Neural progenitor cell (in vitro differentiated cells): ENCODE measurements around the gene FAM13B. TPM values are rescaled to one million over a fixed set of nuclear protein-coding genes. Genes with fewer than 3 reads are reported as not detected.
"Not testable (repeated sequence)": the region's sequence is repeated elsewhere in the genome, so short reads cannot be mapped to it uniquely, and the experiment has no call there.

ENCODE experiments used
- DNase-seq: peaks from one replicate; pipeline ENCODE4 v3.0.0-alpha.2; 2016; ENCODE audit warnings: low spot score
- H2AFZ ChIP-seq: fragments of 200-600 bp; sonication (generic); replicated peaks from 2 replicates; pipeline ENCODE4 v1.6.1; 2016; ENCODE audit warnings: antibody characterized with exemption
- H3F3A ChIP-seq: fragments of 200-600 bp; sonication (generic); 2 replicates; pipeline ENCODE4 v1.6.1; 2016; ENCODE audit warnings: antibody characterized with exemption, low read depth
- H3K27ac ChIP-seq: fragments of 200-600 bp; sonication (generic); 2 replicates; pipeline ENCODE4 v1.5.1; 2016; ENCODE audit warnings: mild to moderate bottlenecking
- H3K27me3 ChIP-seq: fragments of 200-600 bp; sonication (generic); 2 replicates; pipeline ENCODE4 v1.6.1; 2016; ENCODE audit warnings: mild to moderate bottlenecking, moderate library complexity
- H3K36me3 ChIP-seq: fragments of 200-600 bp; sonication (generic); 2 replicates; pipeline ENCODE4 v1.5.1; 2016
- H3K4me1 ChIP-seq: fragments of 200-600 bp; sonication (generic); 2 replicates; pipeline ENCODE4 v1.6.1; 2016; ENCODE audit warnings: mixed run types
- H3K4me2 ChIP-seq: fragments of 200-600 bp; sonication (generic); 2 replicates; pipeline ENCODE4 v1.6.1; 2016
- H3K4me3 ChIP-seq: fragments of 200-600 bp; sonication (generic); 2 replicates; pipeline ENCODE4 v1.5.1; 2016
- H3K79me2 ChIP-seq: fragments of 200-600 bp; sonication (generic); 2 replicates; pipeline ENCODE4 v1.6.1; 2016; ENCODE audit warnings: low read depth
- H3K9ac ChIP-seq: fragments of 200-600 bp; sonication (generic); 2 replicates; pipeline ENCODE4 v1.6.1; 2016
- H3K9me3 ChIP-seq: fragments of 200-600 bp; sonication (generic); 2 replicates; pipeline ENCODE4 v1.5.1; 2016; ENCODE audit warnings: low read depth
- H4K20me1 ChIP-seq: fragments of 200-600 bp; sonication (generic); 2 replicates; pipeline ENCODE4 v1.6.1; 2016; ENCODE audit warnings: low read depth
- H3K27ac Mint-ChIP-seq: 3 replicates; pipeline ENCODE4 v1.8.0; 2021; ENCODE audit warnings: mixed read lengths
- H3K27me3 Mint-ChIP-seq: 2 replicates; pipeline ENCODE4 v1.8.0; 2022; ENCODE audit warnings: low read depth, mild to moderate bottlenecking, inconsistent platforms, moderate library complexity, mixed read lengths; ENCODE audit not compliant: insufficient read depth
- H3K36me3 Mint-ChIP-seq: 3 replicates; pipeline ENCODE4 v1.8.0; 2021; ENCODE audit warnings: mixed read lengths
- H3K4me1 Mint-ChIP-seq: 3 replicates; pipeline ENCODE4 v1.8.0; 2021; ENCODE audit warnings: mixed read lengths
- H3K4me3 Mint-ChIP-seq: 3 replicates; pipeline ENCODE4 v1.8.0; 2021; ENCODE audit warnings: mild to moderate bottlenecking, moderate library complexity, mixed read lengths
- H3K9me3 Mint-ChIP-seq: 3 replicates; pipeline ENCODE4 v1.8.0; 2020; ENCODE audit warnings: mixed read lengths
- EZH2 ChIP-seq: fragments of 200-600 bp; sonication (generic); IDR thresholded peaks from 2 replicates; pipeline ENCODE4 v1.6.1; 2017; ENCODE audit warnings: antibody characterized with exemption, mild to moderate bottlenecking, moderate library complexity
- EZH2phosphoT487 ChIP-seq: fragments of 200-600 bp; sonication (generic); IDR thresholded peaks from 2 replicates; pipeline ENCODE4 v1.6.1; 2017; ENCODE audit warnings: antibody characterized with exemption
- total RNA-seq: library from RNA; depleted of rRNA; stranded (reverse); fragments of >200 nt; gene quantifications from 2 replicates; pipeline ENCODE4 v1.2.3, GENCODE V29; 2015; ENCODE audit warnings: low replicate concordance
- TF ChIP-seq, protein P1 (sequence below): fragments of 200-600 bp; sonication (generic); IDR thresholded peaks from 2 replicates; pipeline ENCODE4 v1.5.1; 2017; ENCODE audit warnings: antibody characterized with exemption, mild to moderate bottlenecking

The FAM13B gene
- total RNA-seq, 1 donor from 2014 or later = 41.7 TPM

DNA sequence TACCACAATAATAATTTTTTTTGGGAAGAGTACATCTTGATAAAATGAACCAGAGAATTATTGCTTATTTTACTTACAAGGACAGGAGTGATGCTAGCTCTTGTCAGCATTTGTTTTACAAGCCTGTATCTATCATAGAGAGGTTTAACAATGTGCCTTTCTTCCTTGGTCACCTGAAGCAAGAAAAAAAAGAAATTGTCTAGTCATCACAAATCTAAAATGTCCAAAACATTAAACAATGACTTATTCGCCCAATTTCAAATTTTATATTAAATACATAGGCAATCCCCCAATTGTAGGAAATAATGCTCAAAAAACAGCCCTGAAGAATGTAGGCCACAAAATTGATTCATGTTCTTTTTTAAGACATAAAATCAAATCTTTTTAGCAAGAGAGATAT, 87.1 kb downstream of the FAM13B start:
- H3K36me3 ChIP-seq = peaks cover 16% of the 10 kb centered on the region

DNA sequence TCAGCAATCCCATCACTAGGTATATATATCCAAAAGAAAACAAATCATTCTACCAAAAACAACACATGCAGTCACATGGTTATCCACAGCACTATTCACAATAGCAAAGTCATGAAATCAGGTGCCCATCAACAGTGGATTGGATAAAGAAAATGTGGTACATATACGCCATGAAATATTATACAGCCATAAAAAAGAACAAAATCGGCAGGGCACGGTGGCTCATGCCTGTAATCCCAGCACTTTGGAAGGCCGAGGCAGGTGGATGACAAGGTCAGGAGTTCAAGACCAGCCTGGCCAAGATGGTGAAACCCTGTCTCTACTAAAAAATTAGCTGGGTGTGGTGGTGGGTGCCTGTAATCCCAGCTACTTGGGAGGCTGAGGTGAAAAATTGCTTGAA, 88.6 kb downstream of the FAM13B start:
- not testable (repeated sequence) for H3K27me3 ChIP-seq, H3K27ac Mint-ChIP-seq, H3K27ac ChIP-seq, DNase-seq, H3K27me3 Mint-ChIP-seq, H3K9me3 ChIP-seq, H3K9ac ChIP-seq, H4K20me1 ChIP-seq, H3F3A ChIP-seq, H2AFZ ChIP-seq, H3K4me3 ChIP-seq, H3K9me3 Mint-ChIP-seq, H3K4me2 ChIP-seq, H3K4me3 Mint-ChIP-seq, H3K79me2 ChIP-seq, H3K4me1 ChIP-seq, H3K4me1 Mint-ChIP-seq
- peaks cover 62% of the 10 kb centered on the region for H3K36me3 Mint-ChIP-seq
- peaks cover 24% of the 10 kb centered on the region for H3K36me3 ChIP-seq

More for the DNA sequence above, 87.1 kb downstream of the FAM13B start:
- no peaks in the 10 kb centered on the region for H3K79me2 ChIP-seq
- no peaks in the 10 kb centered on the region for H3K4me1 ChIP-seq
- no peak overlapping the region for H3K4me3 ChIP-seq
- no peak overlapping the region for H3K27ac ChIP-seq
- no peaks in the 10 kb centered on the region for H4K20me1 ChIP-seq
- no peak overlapping the region for H3K4me2 ChIP-seq
- no peaks in the 10 kb centered on the region for H3K9me3 ChIP-seq
- H3K27me3 ChIP-seq = no peaks in the 10 kb centered on the region
- Mint-ChIP-seq H3K36me3 (peaks cover 62% of the 10 kb centered on the region), H3K4me1 (no peaks in the 10 kb centered on the region), H3K9me3 (no peaks in the 10 kb centered on the region), H3K27ac (no peak overlapping the region), H3K27me3 (no peaks in the 10 kb centered on the region), H3K4me3 (no peak overlapping the region)
- H2AFZ ChIP-seq = no peak overlapping the region
- no peaks in the 10 kb centered on the region for H3F3A ChIP-seq
- no peak overlapping the region for H3K9ac ChIP-seq
- TF ChIP-seq, protein P1, sequence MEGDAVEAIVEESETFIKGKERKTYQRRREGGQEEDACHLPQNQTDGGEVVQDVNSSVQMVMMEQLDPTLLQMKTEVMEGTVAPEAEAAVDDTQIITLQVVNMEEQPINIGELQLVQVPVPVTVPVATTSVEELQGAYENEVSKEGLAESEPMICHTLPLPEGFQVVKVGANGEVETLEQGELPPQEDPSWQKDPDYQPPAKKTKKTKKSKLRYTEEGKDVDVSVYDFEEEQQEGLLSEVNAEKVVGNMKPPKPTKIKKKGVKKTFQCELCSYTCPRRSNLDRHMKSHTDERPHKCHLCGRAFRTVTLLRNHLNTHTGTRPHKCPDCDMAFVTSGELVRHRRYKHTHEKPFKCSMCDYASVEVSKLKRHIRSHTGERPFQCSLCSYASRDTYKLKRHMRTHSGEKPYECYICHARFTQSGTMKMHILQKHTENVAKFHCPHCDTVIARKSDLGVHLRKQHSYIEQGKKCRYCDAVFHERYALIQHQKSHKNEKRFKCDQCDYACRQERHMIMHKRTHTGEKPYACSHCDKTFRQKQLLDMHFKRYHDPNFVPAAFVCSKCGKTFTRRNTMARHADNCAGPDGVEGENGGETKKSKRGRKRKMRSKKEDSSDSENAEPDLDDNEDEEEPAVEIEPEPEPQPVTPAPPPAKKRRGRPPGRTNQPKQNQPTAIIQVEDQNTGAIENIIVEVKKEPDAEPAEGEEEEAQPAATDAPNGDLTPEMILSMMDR = no peak
- TF ChIP-seq EZH2 = no peak
- no peak for DNase-seq

DNA sequence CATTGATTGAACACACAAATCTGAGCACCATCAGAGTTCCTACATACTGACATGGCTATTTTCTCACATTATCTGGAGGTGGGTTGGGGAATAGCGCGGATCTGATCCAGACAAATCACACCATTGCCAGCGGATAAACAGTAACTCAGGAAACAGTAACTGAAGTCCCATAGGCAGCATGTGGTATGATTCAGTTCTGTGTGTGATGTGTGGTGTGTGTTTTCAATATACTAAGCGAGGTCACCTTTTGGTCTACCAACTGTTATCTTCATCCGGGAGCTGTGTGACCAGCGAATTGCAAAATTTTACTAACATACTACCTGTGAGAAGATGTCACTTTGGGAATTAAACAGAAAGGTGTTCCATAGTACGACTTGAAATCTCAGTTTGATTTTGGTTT, 93.5 kb downstream of the FAM13B start:
- no peaks in the 10 kb centered on the region for H3K9me3 ChIP-seq
- H3K4me1 ChIP-seq = no peaks in the 10 kb centered on the region
- no peak overlapping the region for H3K4me3 Mint-ChIP-seq
- no peak overlapping the region for H3K27ac Mint-ChIP-seq
- H3K79me2 ChIP-seq = no peaks in the 10 kb centered on the region
- TF ChIP-seq, protein P1 = no peak
- no peak for TF ChIP-seq EZH2
- no peak for TF ChIP-seq EZH2phosphoT487
- no peaks in the 10 kb centered on the region for H3K4me1 Mint-ChIP-seq
- no peak overlapping the region for H2AFZ ChIP-seq
- no peaks in the 10 kb centered on the region for H3K27me3 ChIP-seq
- no peaks in the 10 kb centered on the region for H3K27me3 Mint-ChIP-seq
- H3K4me2 ChIP-seq = no peak overlapping the region
- H3F3A ChIP-seq = no peaks in the 10 kb centered on the region
- no peaks in the 10 kb centered on the region for H4K20me1 ChIP-seq
- no peak overlapping the region for H3K9ac ChIP-seq
- no peak overlapping the region for H3K27ac ChIP-seq
- no peaks in the 10 kb centered on the region for H3K9me3 Mint-ChIP-seq
- H3K36me3 ChIP-seq = peaks cover 32% of the 10 kb centered on the region
- H3K4me3 ChIP-seq = no peak overlapping the region
- no peak for DNase-seq
- peaks cover 52% of the 10 kb centered on the region for H3K36me3 Mint-ChIP-seq

DNA sequence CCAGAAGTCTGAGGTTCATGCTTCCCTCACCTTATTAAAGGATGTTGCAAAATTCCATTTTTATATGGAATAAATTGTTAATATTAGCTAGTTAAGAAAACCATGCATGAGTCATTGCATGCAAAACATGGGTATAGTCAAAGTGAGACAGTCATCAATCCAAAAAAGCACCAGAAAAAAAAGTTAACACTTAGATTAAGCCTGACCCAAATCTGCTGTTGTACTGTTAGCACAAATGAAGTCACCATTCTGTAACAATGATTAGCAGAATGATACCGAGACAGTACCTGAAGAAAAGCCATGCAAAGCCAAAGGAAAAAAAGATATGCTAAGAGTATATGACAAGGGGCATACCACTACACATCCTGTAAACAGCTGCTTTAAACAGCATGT, 94.1 kb downstream of the FAM13B start:
- H3K27me3 Mint-ChIP-seq = no peaks in the 10 kb centered on the region
- Histone ChIP-seq H3K79me2 (no peaks in the 10 kb centered on the region), H3K4me2 (no peak overlapping the region), H3K9ac (no peak overlapping the region), H3K27me3 (no peaks in the 10 kb centered on the region), H3K4me3 (no peak overlapping the region), H3K36me3 (peaks cover 32% of the 10 kb centered on the region), H3K9me3 (no peaks in the 10 kb centered on the region), H3F3A (no peaks in the 10 kb centered on the region), H2AFZ (no peak overlapping the region), H3K27ac (no peak overlapping the region), H3K4me1 (no peaks in the 10 kb centered on the region), H4K20me1 (no peaks in the 10 kb centered on the region)
- DNase-seq = no peak
- TF ChIP-seq EZH2 = no peak
- TF ChIP-seq, protein P1 = no peak
- TF ChIP-seq EZH2phosphoT487 = no peak
- no peaks in the 10 kb centered on the region for H3K9me3 Mint-ChIP-seq
- H3K27ac Mint-ChIP-seq = no peak overlapping the region
- H3K36me3 Mint-ChIP-seq = peaks cover 50% of the 10 kb centered on the region
- no peaks in the 10 kb centered on the region for H3K4me1 Mint-ChIP-seq
- no peak overlapping the region for H3K4me3 Mint-ChIP-seq
